HEK293 (cell line): ENCODE measurements around the gene LHFPL6.

Source experiments
- CTCF ChIA-PET: fragments of 350-600 bp; formaldehyde crosslinking; extraction: SDS; loops from one replicate; lab custom pipeline; 2021; ENCODE audit warnings: antibody characterized with exemption; lab: Yijun Ruan, JAX
- POLR2A ChIA-PET: fragments of 300-600 bp; formaldehyde crosslinking; extraction: SDS; loops from one replicate; lab custom pipeline; 2020; ENCODE audit warnings: antibody characterized with exemption, inconsistent platforms; lab: Yijun Ruan, JAX
- H3K27ac ChIP-seq: fragments of 200-500 bp; sonication (Bioruptor generic); 2 replicates; pipeline ENCODE4 v1.5.1; 2014; ENCODE audit warnings: low read depth, low read length, control low read depth, inconsistent platforms; ENCODE audit errors: extremely low read depth
- H3K36me3 ChIP-seq, 2 experiments: fragments of 200-500 bp in 1 of 2; sonication (Bioruptor generic) in 1 of 2; 1 replicate in 1 of 2; 2 replicates in 1 of 2; pipeline ENCODE4 v1.5.1; 2014 to 2017; ENCODE audit warnings: inconsistent platforms in 2 of 2, low read length in 2 of 2; ENCODE audit not compliant: control insufficient read depth in 2 of 2, insufficient read depth in 1 of 2
- H3K4me1 ChIP-seq: fragments of 200-500 bp; sonication (Bioruptor generic); 2 replicates; pipeline ENCODE4 v1.5.1; 2014; ENCODE audit warnings: mild to moderate bottlenecking, low read length, inconsistent platforms; ENCODE audit not compliant: control insufficient read depth, insufficient read depth
- H3K4me3 ChIP-seq: 2 replicates; pipeline ENCODE4 v1.5.1; 2011; ENCODE audit warnings: low read depth, mild to moderate bottlenecking, control low read depth, low read length, moderate library complexity
- H3K9me3 ChIP-seq: fragments of 200-500 bp; sonication (Bioruptor generic); 2 replicates; pipeline ENCODE4 v1.5.1; 2014; ENCODE audit warnings: low read depth, low read length, inconsistent platforms; ENCODE audit not compliant: control insufficient read depth, insufficient read depth
- SCRT1 ChIP-seq: fragments of 450-650 bp; formaldehyde crosslinking; IDR thresholded peaks from 2 replicates; pipeline ENCODE4 v1.5.1; 2016; ENCODE audit warnings: missing biosample characterization, missing genetic modification characterization, borderline replicate concordance
- SETDB1 ChIP-seq: IDR thresholded peaks from one replicate; pipeline ENCODE4 v1.6.1; 2017; ENCODE audit warnings: mild to moderate bottlenecking, low read length, moderate library complexity, mixed read lengths; ENCODE audit not compliant: insufficient read length
- TCF7L2 ChIP-seq: IDR thresholded peaks from 2 replicates; pipeline ENCODE4 v1.6.1; 2011; ENCODE audit warnings: low read depth, mild to moderate bottlenecking, inconsistent platforms, low read length, moderate library complexity, borderline replicate concordance
- YY2 ChIP-seq: fragments of 450-650 bp; formaldehyde crosslinking; IDR thresholded peaks from 2 replicates; pipeline ENCODE4 v1.5.1; 2016; ENCODE audit warnings: missing biosample characterization, missing genetic modification characterization
- ZBTB20 ChIP-seq: fragments of 450-650 bp; formaldehyde crosslinking; IDR thresholded peaks from 2 replicates; pipeline ENCODE4 v1.5.1; 2016; ENCODE audit warnings: missing biosample characterization, missing genetic modification characterization
- ZIC2 ChIP-seq: fragments of 450-650 bp; formaldehyde crosslinking; IDR thresholded peaks from 2 replicates; pipeline ENCODE4 v1.5.1; 2016; ENCODE audit warnings: missing biosample characterization, missing genetic modification characterization
- ZNF132 ChIP-seq: fragments of 450-650 bp; formaldehyde crosslinking; IDR thresholded peaks from 2 replicates; pipeline ENCODE4 v1.5.1; 2017; ENCODE audit warnings: missing biosample characterization, missing genetic modification characterization, borderline replicate concordance
- ZNF324 ChIP-seq: fragments of 450-650 bp; formaldehyde crosslinking; IDR thresholded peaks from 2 replicates; pipeline ENCODE4 v1.5.1; 2016; ENCODE audit warnings: missing biosample characterization, missing genetic modification characterization
- ZNF426 ChIP-seq: fragments of 450-650 bp; formaldehyde crosslinking; IDR thresholded peaks from 2 replicates; pipeline ENCODE4 v1.5.1; 2017; ENCODE audit warnings: missing biosample characterization, missing genetic modification characterization, mild to moderate bottlenecking, inconsistent platforms, moderate library complexity
- ZNF558 ChIP-seq: fragments of 450-650 bp; formaldehyde crosslinking; IDR thresholded peaks from 2 replicates; pipeline ENCODE4 v1.5.1; 2016; ENCODE audit warnings: missing biosample characterization, missing genetic modification characterization
- ZNF610 ChIP-seq: fragments of 450-650 bp; formaldehyde crosslinking; IDR thresholded peaks from 2 replicates; pipeline ENCODE4 v1.5.1; 2016; ENCODE audit warnings: missing biosample characterization, missing genetic modification characterization, borderline replicate concordance
- ZNF677 ChIP-seq: fragments of 450-650 bp; IDR thresholded peaks from 2 replicates; pipeline ENCODE4 v1.5.0; 2018; ENCODE audit warnings: missing biosample characterization, mild to moderate bottlenecking, missing genetic modification characterization, moderate library complexity
- ZNF791 ChIP-seq: fragments of 450-650 bp; formaldehyde crosslinking; IDR thresholded peaks from 2 replicates; pipeline ENCODE4 v1.5.1; 2016; ENCODE audit warnings: missing biosample characterization, missing genetic modification characterization
- TF ChIP-seq, protein P1 (sequence below): fragments of 450-650 bp; formaldehyde crosslinking; IDR thresholded peaks from 2 replicates; pipeline ENCODE4 v1.5.1; 2016; ENCODE audit warnings: missing biosample characterization, missing genetic modification characterization
- TF ChIP-seq, protein P2 (sequence below): fragments of 450-650 bp; formaldehyde crosslinking; IDR thresholded peaks from 2 replicates; pipeline ENCODE4 v1.5.1; 2016; ENCODE audit warnings: missing biosample characterization, missing genetic modification characterization
- TF ChIP-seq, protein P3 (sequence below): fragments of 450-650 bp; formaldehyde crosslinking; IDR thresholded peaks from 2 replicates; pipeline ENCODE4 v1.5.1; 2017; ENCODE audit warnings: missing biosample characterization, missing genetic modification characterization
- TF ChIP-seq, protein P4 (sequence below): fragments of 450-650 bp; formaldehyde crosslinking; IDR thresholded peaks from 2 replicates; pipeline ENCODE4 v1.5.1; 2016; ENCODE audit warnings: missing biosample characterization, missing genetic modification characterization

LHFPL6 gene

DNA sequence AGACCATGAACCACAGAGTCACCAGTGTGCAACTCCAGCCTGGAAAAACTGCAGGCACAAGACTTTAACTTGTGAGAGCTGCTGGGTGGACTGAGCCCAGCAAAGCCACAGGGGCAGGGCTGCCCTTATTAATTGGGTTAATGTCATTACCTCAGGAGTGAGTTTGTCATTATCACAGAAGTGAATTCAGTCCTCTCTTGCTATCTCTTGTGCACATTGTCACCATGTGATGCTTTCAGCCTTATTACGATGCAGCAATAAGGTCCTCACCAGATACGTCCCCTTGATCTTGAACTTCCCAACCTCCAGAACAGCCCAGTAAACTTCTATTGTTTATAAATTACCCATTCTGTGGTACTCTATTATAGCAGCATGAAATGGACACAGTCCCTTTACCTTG, 158.1 kb downstream of the LHFPL6 start (continued):
- TF ChIP-seq, protein P1, sequence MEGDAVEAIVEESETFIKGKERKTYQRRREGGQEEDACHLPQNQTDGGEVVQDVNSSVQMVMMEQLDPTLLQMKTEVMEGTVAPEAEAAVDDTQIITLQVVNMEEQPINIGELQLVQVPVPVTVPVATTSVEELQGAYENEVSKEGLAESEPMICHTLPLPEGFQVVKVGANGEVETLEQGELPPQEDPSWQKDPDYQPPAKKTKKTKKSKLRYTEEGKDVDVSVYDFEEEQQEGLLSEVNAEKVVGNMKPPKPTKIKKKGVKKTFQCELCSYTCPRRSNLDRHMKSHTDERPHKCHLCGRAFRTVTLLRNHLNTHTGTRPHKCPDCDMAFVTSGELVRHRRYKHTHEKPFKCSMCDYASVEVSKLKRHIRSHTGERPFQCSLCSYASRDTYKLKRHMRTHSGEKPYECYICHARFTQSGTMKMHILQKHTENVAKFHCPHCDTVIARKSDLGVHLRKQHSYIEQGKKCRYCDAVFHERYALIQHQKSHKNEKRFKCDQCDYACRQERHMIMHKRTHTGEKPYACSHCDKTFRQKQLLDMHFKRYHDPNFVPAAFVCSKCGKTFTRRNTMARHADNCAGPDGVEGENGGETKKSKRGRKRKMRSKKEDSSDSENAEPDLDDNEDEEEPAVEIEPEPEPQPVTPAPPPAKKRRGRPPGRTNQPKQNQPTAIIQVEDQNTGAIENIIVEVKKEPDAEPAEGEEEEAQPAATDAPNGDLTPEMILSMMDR = no peak
- TF ChIP-seq SCRT1 (tag by site-specific recombination) = no peak
- TF ChIP-seq ZNF610 = no peak
- TF ChIP-seq ZNF677 (tag by site-specific recombination) = no peak
- TF ChIP-seq, all 188 proteins: peak for 0

DNA sequence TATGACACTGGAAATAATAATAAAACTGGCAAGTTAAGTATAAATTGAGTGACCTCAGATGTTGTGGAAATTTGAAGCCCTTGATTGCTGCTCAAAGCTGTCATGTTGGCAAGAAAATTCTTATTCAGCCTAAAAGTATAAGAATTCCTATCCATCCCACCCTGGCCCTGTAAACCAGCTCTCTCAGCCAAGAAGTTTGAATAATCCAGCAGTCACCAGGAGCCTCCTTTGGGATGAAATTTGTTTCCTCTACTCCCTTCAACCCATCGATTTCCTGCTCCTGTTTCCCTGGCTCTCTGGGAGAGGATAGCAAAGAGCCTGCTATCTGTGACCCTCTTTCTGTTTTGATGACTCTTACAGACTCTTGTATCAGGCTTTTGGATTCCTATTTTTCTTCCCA, 169.3 kb downstream of the LHFPL6 start:
- Histone ChIP-seq H3K9me3 (no peaks in the 10 kb centered on the region), H3K36me3 (no peaks in the 10 kb centered on the region), H3K4me3 (no peak overlapping the region), H3K4me1 (no peaks in the 10 kb centered on the region), H3K27ac (no peak overlapping the region)
- POLR2A ChIA-PET = no interaction called here
- CTCF ChIA-PET = interaction anchor here (0.5 kb wide), 1 partner anchor 168 kb away, joined by 3 read pairs; no protein-coding TSS in a partner anchor
- TF ChIP-seq SETDB1 (no peak), YY2 (tag by site-specific recombination) (no peak), ZNF324 (tag by site-specific recombination) (no peak), ZNF132 (no peak), ZNF558 (tag by site-specific recombination) (no peak), TCF7L2 (no peak), ZNF426 (tag by site-specific recombination) (no peak), ZBTB20 (tag by site-specific recombination) (no peak)
- TF ChIP-seq, protein P2, sequence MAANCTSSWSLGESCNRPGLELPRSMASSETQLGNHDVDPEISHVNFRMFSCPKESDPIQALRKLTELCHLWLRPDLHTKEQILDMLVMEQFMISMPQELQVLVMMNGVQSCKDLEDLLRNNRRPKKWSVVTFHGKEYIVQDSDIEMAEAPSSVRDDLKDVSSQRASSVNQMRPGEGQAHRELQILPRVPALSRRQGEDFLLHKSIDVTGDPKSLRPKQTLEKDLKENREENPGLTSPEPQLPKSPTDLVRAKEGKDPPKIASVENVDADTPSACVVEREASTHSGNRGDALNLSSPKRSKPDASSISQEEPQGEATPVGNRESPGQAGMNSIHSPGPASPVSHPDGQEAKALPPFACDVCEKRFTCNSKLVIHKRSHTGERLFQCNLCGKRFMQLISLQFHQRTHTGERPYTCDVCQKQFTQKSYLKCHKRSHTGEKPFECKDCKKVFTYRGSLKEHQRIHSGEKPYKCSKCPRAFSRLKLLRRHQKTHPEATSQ (tag by site-specific recombination) = no peak
- TF ChIP-seq, protein P3, sequence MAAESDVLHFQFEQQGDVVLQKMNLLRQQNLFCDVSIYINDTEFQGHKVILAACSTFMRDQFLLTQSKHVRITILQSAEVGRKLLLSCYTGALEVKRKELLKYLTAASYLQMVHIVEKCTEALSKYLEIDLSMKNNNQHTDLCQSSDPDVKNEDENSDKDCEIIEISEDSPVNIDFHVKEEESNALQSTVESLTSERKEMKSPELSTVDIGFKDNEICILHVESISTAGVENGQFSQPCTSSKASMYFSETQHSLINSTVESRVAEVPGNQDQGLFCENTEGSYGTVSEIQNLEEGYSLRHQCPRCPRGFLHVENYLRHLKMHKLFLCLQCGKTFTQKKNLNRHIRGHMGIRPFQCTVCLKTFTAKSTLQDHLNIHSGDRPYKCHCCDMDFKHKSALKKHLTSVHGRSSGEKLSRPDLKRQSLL (tag by site-specific recombination) = no peak
- TF ChIP-seq, protein P1 = no peak
- TF ChIP-seq, protein P4, sequence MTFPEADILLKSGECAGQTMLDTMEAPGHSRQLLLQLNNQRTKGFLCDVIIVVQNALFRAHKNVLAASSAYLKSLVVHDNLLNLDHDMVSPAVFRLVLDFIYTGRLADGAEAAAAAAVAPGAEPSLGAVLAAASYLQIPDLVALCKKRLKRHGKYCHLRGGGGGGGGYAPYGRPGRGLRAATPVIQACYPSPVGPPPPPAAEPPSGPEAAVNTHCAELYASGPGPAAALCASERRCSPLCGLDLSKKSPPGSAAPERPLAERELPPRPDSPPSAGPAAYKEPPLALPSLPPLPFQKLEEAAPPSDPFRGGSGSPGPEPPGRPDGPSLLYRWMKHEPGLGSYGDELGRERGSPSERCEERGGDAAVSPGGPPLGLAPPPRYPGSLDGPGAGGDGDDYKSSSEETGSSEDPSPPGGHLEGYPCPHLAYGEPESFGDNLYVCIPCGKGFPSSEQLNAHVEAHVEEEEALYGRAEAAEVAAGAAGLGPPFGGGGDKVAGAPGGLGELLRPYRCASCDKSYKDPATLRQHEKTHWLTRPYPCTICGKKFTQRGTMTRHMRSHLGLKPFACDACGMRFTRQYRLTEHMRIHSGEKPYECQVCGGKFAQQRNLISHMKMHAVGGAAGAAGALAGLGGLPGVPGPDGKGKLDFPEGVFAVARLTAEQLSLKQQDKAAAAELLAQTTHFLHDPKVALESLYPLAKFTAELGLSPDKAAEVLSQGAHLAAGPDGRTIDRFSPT (tag by site-specific recombination) = no peak

DNA sequence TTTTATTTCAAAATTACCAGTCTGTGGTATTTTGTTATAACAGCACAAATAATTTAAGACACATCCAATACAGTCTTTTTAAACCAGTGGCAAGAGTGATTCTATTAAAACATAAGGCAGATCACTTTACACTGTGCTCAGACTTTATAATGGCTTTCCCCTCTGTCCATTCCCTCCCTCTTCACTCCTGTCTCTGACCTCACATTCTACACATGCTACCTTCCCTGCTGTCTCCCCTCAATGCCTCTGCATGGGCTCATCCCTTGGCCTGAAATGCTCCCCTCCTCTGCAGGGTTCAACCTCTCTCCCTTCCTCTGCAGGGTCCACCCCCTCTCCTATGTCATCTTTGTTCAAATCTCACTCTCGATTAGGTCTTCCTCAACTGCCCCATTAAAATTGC, 170.8 kb downstream of the LHFPL6 start:
- H3K9me3 ChIP-seq = no peaks in the 10 kb centered on the region
- CTCF ChIA-PET = no interaction called here
- TF ChIP-seq ZNF791 = no peak
- 0 out of 2 replicates have a peak, but pooled peaks have one; percentile 24 for TF ChIP-seq ZIC2 (tag by site-specific recombination)
- H3K4me1 ChIP-seq = no peaks in the 10 kb centered on the region
- no peaks in the 10 kb centered on the region for H3K36me3 ChIP-seq
- POLR2A ChIA-PET = interaction anchor here (0.7 kb wide), 1 partner anchor 8 kb away, joined by 8 read pairs; no protein-coding TSS in a partner anchor
- H3K4me3 ChIP-seq = no peak overlapping the region
- H3K27ac ChIP-seq = no peak overlapping the region
